ENCODE measurements around the gene DNAJC3.
"Not testable (repeated sequence)": the region's sequence is repeated elsewhere in the genome, so short reads cannot be mapped to it uniquely, and the experiment has no call there.

DNAJC3 gene

DNA sequence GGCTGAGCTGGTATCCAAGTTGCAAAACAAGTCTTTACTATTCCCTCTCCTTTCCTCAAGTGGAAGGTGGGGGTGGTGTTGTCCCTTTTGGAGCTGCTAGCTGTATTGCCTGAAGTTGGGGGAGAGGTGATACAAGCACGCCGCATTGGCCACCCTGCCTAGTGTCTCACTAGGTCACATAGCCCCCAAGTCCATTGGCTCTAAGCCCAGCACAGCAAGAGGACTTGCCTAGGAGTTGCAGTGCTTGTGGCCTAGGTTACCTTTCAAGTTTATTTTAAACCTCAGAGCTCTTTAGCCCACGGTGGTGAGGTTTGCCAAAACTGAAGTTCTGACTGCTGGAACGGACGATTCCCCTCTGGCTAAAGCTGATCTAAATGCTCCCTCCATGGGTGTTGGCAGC lies 5.3 kb upstream of the DNAJC3 start:
- no peak for DNase-seq (ENCODE audit: low read depth)

DNA sequence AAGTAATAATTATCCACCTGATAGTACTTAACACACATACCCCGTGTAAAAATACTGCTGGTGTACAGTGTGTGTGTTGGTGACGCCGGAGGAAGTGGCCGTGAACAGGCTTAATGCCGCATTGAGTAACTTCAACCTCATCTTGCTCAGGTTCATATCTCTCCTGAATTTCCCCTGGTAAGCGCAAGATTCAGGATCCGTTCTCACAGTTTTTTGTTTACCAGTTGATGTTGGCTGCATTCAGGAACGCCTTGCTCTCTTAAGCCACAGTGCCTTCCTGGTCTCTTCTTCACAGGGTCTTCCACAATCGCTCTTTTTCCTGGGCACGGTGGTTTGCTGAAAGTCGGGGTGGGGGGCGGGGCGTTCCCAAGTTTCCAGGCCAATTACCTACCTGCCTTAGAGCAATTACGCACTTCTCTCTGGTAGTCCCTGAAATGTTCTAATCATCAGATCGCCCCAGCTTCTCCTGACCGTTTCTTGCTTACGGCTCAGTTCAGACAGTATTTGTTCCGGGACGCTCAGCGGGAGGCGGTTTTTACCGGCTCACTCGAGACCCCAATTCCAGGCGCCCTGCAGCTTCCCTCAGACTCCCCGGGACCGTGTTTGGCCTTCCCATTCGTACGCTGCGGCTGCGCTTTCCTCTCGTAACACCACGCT lies 706 bp upstream of the DNAJC3 start:
- DNase-seq (ENCODE audit: low read depth), result peak; percentile 5

DNA sequence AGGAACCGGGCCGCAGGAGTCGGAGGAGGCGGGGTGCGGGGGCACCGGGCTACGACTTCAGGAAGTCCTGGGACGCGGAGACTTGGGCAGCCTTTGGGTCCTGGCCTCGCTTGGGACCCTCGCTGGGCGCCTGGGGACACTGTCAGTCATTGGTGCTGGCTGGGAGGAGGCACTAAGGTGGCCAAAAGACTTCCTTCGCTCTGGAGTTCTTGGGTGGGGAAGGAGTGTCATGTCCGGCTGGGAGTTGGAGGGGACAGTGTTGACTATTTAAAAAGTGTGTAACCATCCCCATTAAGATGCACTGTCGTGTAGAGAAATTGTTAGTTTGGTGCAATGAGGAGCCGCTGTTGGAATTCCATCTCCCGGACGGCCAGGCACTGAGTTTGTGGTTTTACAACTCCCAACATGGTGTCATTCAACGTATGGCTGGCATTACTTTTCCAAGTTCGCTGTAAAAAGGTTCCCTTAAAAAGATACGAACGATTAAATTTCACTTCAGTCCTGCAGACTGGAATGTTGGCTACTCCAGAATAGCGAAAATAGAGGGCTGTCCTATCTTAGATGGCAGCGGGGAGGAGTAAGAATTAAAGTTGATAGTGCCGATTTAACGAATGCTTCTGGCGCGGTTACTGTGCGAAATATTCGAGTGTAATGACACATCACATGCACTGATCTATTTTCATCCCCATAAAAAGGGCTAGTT lies 776 bp downstream of the DNAJC3 start:
- DNase-seq (ENCODE audit: low read depth), result peak; percentile 7

DNA sequence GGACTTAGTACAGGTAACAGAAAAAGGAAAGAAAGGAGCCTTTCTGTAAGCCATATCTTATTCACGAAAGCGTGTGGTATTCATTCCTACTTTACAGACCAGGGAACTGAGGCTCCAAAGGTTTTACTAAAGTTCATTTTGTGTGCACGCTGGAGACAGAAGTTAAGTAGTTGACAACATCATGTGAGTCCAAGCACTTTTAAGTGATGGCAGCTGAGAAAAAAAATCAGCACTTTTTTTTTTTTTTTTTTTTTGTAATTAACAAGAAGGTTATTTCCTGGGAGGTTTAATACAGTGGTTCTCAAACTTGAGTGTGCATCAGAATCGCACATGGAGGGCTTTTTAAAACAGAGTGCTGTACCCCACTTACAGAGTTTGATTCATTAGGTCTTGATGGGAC lies 2.0 kb downstream of the DNAJC3 start:
- DNase-seq (ENCODE audit: low read depth), result no peak

DNA sequence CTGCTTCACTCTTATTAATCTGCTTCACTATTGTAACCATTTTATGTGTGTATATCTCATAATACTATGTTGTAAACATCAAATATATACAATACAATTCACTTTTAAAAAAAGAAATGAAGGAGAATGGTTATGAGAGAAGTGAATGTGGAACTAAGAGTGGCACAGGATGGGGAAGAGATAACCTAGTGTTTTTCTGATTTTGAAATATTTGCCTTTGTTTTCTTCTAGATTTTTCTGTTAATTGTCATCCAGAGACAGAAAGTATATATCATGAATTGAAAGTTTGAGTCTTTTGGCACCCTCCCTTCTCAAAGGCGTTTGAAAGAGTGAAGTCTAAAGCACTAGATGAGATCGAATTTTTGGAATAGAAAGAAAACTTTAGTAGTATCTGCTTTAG lies 2.8 kb downstream of the DNAJC3 start:
- DNase-seq (ENCODE audit: low read depth), result no peak

DNA sequence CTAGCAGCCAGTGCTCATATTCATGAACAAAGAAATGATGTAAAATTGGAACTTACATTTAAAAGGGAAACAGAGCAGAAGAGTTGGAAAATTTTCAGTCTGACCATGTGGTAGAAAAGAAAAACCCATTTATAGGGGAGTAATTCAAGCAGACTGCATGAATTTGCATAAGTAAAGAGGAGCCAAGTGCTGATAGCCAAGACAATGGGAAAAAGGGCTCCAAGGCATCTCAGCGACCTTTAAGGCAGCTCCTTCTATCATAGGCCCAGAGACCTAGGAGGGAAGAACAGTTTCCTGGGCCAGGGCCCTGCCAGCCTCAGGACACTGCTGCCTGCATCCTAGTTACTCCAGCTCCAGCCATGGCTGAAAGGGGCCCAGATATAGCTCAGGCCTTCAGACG lies 7.5 kb downstream of the DNAJC3 start:
- DNase-seq (ENCODE audit: low read depth), result no peak

DNA sequence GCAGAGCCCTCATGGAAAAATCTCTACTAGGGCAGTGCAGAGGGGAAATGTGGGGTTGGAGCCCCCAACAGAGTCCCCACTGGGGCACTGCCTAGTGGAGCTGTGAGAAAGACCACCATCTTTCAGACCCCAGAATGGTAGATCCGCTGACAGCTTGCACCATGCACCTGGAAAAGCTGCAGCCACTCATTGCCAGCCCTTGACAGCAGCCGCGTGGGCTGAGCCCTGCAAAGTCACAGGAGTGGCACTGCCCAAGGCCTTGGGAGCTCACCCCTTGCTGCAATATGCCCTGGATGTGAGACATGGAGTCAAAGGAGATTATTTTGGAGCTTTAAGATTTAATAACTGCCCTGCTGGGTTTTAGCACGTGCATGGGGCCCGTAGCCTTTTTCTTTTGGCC lies 8.0 kb downstream of the DNAJC3 start:
- not testable (repeated sequence) for DNase-seq (ENCODE audit: low read depth)

DNA sequence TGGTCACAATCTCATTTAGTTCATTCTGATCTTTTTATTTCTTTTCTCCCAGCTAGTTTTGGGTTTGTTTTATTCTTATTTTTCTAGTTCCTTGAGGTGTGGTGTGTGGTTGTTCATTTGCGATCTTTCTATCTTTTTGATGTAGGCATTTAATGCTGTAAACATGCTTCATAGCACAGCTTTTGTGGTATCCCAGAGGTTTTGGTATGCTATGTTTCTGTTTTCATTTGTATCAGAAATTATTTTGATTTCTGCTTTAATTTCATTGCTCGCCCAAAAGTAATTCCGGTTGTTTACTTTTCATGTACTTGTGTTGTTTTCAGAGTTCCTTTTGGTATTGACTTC lies 12.6 kb downstream of the DNAJC3 start:
- no peak for DNase-seq (ENCODE audit: low read depth)

DNA sequence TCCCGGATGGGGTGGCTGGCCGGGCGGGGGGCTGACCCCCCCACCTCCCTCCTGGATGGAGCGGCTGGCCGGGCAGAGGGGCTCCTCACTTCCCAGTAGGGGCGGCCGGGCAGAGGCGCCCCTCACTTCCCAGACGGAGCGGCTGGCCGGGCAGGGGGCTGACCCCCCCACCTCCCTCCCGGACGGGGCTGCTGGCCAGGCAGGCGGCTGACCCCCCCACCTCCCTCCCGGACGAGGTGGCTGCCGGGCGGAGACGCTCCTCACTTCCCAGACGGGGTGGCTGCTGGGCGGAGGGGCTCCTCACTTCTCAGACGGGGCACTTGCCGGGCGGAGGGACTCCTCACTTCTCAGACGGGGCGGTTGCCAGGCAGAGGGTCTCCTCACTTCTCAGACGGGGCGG lies 14.0 kb downstream of the DNAJC3 start:
- not testable (repeated sequence) for DNase-seq (ENCODE audit: low read depth)

DNA sequence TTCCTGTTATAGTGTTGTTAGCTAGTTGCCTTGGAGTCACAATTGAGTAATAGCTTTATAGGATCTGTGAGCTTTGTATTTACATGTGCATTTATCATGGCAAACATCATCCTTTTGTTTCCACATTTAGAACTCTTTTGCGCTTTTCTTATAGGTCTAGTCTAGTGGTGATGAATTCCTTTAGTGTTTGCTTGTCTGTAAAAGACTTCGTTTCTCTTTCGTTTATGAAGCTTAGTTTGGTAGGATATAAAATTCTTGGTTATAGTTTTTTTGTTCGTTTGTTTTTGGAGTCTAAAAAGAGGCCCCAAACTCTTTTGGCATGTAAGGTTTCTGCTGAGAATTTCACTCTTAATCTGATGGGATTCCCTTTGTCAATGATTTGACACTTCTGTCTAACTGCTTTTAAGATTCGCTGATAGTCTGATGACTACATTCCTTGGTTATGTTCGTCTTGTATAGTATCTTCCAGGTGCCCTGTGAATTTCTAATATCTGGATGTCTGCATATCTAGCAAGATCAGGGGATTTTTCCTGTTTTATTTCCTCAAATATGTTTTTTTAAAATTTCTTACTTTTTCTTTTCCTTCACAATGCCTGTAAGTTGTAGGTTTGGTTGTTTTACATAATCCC lies 20.2 kb downstream of the DNAJC3 start:
- no peak for DNase-seq (ENCODE audit: low read depth)

DNA sequence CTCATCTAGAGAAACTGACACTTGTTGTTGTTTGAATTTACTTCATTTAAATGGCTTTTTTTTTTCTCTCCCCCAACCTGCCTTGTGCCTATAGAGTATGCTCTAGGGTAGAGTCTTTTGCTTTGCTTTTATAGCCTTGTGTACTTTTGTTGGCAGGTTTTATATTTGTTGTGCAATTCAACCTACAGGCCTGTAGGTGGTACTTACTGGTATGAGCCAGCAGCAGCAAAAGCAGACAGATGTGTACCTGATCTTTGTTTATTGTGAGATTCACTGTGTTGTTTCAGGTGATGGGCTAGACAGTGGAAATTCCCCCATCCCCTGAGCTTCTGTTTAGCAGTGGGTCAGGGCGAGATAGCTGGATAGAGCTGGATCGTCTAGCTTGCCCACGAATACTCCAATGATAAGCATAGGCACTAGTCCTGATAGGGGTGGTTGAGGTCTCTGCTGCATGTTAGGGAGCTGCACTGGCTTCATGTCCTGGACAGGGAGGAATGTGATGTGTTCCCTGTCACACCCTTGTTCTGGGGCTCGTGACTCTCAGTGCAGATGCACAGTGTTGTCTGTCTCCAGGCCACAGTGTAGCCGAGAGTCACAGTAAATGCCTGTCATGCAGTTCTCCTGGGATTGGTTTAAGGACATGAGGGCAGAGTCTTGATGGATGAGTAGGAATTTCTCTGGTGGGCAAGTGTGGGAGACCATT lies 21.3 kb downstream of the DNAJC3 start:
- no peak for DNase-seq (ENCODE audit: low read depth)

DNA sequence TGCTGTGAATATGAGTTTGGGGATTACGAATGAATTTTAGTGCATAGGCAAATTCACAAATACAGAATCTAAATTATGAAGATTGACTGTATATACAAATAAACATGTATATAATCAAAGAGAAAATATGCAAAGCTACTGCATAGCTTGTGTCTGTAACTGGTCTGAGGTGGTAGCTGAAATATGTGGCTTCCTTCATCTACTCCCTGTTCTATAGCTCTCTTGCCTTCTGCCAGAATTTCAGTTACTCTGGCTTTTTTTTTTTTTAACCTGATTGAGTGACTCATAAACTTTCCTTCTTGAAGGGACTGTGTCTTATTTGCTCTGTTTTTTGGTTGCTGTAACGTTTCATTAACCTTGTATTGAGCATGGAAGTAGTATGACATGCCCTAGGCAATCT lies 26.6 kb downstream of the DNAJC3 start:
- DNase-seq (ENCODE audit: low read depth), result no peak

DNA sequence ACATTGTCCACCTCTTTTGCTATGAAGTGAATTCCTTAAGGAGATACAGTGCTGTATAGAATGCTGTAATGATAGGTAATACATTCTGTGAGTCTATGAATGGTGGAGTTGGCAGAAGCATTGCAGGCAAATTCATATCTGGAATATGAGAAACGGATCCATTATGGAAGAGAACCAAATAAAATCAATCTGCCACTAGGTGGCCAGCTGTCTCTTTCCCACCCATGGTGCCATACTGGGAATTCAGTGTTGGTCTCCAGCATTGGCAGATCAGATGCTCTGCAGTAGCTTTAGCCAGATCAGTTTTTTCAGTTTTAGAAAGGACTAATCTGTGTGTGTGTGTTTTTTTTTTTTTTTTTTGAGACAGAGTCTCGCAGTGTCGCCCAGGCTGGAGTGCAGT lies 27.6 kb downstream of the DNAJC3 start:
- DNase-seq (ENCODE audit: low read depth), result no peak

DNA sequence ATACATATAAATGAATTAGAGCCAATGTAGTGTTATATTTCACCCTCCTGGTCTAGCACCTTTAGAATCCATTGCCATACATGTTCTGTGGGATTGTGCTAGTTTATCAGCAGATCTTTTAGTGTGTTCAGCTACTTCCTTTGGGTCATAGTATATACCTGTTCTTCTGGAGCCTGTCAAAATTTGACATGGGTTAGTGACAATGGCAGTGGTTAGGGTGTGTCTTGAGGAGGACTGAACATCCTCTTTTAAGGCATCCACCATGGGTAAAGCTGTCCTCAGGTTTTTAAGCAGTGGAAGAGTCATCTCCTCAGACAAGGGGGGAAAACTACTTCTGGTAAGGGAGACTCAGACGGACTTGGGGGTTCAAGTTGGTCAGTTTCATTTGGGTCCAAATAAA lies 29.4 kb downstream of the DNAJC3 start:
- no peak for DNase-seq (ENCODE audit: low read depth)

DNA sequence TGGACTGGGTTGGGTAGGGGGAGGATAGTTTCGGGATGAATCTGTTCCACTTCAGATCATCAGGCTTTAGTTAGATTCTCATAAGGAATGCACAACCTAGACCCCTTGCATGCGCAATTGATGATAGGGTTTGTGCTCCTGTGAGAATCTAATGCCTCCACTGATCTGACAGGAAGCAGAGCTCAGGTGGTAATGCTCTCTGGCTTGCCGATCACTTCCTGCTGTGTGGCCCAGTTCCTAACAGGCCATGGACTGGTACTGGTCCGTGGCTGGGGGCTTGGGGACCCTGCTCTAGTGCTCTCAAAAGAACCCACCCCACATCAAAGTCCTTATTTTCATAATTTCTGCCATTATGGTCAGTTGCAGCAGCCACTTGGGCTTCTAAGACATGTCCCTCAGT lies 30.1 kb downstream of the DNAJC3 start:
- no peak for DNase-seq (ENCODE audit: low read depth)

DNA sequence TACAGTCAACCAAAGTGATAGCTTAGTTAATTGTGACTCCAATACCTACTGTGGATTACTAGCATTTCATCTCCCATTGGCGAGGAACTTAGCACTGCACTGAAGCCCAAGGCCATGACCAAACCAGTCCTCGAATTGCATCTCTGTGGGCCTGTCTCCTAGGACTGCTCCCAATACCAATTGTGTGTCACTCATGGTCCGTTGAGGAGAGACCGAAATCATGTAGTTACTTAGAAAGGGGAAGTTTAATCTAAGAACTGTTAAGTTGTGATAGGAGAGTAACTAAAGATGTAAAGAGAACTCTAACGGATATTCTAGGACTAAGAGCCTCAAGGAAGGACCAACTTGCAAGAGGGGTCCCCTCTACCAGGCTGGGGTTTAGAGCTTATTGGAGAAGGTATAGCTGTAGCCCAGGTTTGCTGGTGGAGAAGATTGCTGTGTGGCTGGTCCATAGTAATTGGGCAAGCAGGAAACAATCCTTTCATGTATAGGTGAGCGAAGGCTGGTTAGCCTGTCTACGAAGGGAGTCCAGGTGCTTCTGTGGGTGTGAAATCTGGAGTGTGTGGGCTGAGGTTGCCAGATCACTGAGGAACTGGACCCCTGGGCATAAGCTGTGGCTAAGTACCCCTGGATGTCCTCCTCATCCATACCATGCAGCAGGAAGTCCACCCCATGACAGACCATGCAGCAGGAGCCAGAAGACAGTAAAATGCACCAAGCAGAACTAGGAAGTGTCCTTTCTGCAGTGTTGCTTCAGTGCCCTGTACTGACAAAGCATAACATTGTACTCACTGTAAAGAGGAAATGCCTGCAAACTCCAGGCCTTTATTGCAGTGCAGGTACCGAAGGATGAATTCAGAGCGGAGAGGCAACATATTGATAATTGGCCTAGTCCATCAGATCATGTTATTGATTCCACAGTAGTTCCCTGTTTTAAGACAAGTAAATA lies 30.8 kb downstream of the DNAJC3 start:
- no peak for DNase-seq (ENCODE audit: low read depth)

DNA sequence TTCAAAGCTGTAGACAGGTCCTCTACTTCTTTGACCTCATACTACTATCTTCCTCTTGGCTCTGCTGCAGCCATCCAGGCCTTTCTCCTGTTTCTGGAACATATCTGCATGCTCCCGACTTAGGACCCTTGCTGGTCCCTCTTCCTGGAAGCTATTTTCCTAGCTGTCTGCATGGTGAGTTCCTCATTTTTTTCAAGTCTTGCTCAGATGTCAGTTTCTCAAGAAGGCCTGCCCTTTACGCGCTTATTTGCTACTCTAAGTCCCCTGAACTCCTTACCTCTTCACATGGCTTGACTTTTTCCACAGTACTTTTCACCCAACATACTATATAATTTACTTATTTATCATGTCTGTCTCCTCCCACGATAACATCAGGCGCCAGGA lies 31.4 kb downstream of the DNAJC3 start:
- no peak for DNase-seq (ENCODE audit: low read depth)

DNA sequence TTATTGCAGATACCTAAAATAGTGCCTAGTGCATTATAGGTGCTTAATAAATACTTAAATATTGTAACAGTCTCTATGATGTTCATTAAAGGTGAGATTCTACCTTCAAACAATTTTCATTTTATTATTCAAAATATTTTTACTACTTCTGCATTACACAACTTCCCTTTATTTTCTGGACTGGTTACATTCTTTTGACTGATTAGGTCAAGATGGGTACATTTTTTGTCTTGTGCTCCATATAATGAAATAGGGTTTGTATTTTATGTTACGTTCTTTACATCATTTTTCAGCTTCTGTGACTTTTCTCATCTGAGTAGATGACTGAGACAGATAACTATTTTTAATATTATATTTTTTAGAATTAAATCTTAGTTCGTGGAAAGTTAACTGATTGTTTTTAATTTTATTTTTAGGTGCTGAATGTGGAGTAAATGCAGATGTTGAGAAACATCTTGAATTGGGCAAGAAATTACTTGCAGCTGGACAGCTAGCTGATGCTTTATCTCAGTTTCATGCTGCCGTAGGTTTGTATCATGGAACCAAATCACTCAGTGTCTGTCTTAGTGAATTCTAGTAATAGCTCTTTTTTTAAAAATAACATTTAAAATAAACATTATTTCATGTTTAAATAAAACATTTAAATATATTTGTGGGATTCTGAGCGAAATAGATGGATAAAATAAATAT lies 32.0 kb downstream of the DNAJC3 start:
- DNase-seq (ENCODE audit: low read depth), result no peak

DNA sequence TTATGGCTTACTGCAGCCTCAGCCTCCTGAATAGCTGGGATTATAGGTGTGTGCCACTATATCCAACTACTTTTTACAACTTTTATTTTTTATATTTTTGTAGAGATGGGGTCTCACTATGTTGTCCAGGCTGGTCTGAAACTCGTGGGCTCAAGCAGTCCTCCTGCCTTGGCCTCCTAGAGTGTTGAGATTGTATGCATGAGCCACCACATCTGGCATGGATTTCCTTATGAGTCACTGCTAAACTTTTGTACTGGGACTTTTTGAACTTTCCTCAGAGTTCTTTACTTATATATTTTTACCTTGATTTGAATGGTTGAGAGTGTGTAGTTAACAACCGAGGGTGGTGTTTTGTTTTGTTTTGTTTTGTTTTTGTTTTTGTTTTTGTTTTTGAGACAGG lies 33.4 kb downstream of the DNAJC3 start:
- no peak for DNase-seq (ENCODE audit: low read depth)

DNA sequence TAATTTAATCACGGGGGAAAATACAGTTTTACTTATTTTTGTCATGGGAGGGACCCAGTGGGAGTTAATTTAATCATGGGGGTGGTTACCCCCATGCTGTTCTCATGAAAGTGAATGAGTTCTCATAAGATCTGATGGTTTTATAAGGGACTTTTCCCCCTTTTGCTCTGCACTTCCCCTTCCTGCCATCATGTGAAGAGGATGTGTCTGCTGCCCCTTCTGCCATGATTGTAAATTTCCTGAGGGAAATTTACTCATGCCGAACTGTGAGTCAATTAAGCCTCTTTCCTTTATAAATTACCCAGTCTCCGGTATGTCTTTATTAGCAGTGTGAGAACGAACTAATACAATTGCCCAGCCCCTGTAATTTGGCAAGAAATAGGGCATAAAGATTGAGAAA lies 35.9 kb downstream of the DNAJC3 start:
- DNase-seq (ENCODE audit: low read depth), result not testable (repeated sequence)

DNA sequence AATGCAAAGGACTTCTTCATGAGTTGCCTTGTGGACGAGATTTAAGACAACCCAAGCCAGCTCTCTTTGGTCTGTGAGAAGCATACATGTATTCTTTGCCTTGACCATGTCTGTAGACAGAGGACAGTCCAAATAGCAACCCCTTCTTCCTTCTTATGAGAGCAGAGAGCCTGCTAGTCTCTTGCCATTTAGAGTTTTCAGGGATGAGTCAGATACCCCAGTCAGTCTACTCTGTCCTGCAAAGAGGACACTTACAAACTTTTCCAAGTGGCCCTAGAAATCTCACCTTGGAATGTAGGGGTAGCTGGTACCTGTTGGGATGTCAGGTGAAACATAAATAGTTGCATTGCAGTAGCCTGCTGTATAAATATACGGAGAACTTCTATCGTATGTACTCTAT lies 36.7 kb downstream of the DNAJC3 start:
- no peak for DNase-seq (ENCODE audit: low read depth)

Measured in HS-27A (cell line).